GM15510 (cell line): Measurements from ENCODE around the gene TOPAZ1.

Experiments
- POLR2A ChIP-seq: IDR thresholded peaks from 3 replicates; pipeline ENCODE4 v1.6.1; 2011; ENCODE audit warnings: borderline replicate concordance; ENCODE audit not compliant: insufficient read length; ENCODE audit errors: extremely low read depth

Gene TOPAZ1

DNA sequence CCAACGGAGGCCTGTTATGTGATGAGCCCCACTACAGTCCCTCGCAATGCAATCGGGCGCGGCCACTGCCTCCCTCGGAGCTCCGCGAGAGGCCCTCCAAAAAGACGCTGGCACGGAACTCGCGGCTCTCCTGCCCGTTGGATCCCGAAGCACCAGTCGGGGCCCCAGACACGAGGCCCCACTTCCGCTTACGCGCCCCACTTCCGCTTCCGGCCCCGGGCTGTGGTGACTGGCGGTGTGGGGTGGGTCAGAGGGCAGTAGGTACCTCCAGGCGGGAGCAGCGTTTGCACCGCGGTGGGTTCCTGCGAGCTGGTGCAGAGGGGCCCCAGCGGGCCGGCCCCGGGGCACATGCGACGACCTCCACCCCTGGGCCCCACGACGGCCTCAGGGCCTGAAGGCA lies at the start of gene TOPAZ1:
TOPAZ1 (plus strand) TSS at position 181 of the 400 bp plus-strand sequence; CDS start at position 349, 168 bp downstream.
- no peak for TF ChIP-seq POLR2A

DNA sequence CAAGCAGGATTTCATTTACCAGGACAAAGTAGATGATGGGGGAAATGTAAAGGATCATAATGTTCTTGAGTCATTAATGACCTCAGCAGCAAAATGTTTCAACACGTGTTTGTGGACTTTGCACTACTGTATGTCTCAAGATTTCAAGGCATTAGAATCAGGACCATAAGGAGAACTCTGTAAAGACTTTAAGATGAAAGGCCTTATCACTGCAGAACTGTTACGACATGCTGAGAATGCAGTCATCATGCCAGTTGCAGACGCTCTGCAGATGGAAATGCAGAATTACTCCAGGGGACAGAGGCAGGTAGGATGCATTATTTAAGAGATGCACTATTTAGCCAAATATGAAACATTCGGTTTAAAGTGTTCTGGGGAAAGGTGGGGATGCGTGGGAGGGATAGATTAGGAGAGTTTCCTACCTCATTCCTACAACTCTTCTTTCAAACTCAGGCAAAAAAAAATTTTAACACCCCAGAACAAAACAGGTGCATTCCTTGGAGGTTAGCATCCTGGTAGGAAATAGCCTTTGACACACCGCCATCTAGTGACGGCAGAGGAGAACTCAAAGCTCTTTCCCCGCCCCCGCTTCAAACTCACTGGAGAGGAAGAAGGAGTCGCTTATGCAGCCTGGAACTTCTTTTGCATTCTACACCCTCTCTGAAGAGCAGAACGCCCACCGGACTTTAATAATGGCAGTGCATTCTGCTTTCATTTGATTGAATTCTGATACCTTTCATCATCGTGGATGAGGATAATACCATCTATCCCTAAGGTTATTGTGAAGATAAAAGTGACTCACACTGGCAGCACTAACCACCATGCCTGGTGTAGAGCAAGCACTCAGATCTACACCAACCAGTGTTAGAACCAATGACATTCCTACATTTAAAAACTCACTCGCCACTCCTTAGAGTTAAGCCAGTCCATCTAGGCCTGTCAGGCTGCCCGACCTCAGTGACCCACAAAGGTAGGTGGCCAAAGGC lies 43.1 kb upstream of the TOPAZ1 start:
- TF ChIP-seq POLR2A: no peak

DNA sequence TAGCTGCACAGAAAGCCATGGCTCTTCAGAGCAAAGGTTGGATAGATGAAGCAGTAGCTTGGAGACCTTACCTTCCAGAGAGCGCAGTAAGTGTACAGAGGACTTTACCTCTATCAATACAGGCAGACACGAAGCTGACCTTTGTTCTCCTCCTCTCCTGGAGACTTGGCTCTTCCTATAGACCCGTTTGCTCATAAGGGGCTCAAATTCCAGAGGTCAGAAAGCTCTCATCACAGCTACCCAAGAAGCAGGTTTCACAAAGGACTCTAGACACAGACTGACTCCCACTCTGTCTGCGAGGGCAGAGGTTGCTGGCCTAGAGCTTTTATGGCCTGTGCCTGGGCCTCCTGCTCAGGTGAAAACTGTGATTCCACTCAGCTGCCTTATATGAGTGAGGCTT lies 35.4 kb upstream of the TOPAZ1 start:
- TF ChIP-seq POLR2A: no peak

DNA sequence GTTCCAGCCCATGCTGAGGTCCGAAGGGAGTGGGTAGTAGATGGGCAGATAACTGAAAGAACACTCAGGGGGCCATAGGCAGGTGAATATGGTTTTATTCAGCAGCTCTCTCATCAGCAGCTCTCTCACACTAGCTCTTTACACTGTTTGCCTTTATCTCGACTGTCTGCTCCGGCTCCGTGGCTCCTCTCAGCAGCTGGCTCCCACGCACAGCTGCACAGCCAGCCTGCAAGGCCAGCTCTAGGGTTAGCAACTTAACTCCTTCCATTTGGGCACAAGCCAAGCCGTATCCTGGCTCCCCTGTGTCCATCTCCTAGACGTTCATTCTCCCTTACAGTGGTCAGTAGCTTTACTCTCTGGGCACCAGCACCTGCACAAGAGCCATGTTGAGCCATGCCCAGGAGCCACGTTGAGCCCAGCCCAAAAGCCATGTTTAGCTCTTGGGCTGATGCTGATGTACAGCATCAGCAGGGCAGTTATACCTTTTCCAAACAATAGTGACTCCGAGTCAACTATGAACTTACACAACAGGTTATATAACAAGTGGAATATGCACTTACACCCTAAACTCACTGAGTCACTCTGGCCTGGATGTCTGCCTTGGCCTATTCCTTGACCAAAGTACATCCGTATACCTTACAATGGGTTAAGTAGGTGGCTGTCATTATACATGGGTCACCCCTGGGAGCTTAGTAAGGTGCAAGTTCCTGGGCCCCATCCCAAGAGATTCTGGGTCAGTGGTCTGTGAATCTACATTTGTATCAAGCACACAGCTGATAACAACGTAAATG lies 34.6 kb upstream of the TOPAZ1 start:
- no peak for TF ChIP-seq POLR2A

DNA sequence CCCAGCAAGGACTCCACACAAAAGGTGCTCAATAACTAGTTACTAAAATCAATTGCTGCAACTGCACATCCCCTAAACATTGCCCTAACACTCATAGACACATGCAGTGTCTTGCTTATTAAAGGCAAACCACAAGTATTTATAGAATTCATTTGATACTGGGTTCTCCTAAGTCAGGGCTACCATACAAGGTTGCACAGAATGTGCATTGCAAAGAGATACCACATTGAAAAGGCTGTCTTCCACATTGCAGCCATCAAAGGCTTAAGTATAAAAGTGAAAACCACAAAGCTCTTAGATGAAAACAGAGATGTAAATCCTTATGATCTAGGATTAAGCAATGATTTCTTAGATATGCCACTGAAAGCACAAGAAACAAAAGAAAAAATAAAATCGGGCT lies 33.6 kb upstream of the TOPAZ1 start:
- no peak for TF ChIP-seq POLR2A

DNA sequence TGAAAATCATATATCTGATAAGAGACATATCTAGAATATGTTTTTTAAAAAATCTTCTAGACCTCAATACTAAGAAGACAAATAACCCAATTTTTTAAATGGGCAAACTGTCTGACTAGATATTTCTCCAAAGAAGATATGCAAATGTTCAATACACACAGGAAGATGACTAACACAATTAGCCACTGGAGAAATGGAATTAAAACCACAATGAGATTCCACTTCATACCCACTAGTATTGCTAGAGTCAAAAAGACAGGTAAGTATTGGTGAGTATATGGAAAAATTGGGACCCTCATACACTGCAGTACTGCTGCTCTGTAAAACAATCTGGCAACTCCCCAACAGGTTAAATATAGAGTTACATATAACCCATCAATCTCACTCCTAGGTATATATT lies 33.1 kb upstream of the TOPAZ1 start:
- TF ChIP-seq POLR2A: no peak

DNA sequence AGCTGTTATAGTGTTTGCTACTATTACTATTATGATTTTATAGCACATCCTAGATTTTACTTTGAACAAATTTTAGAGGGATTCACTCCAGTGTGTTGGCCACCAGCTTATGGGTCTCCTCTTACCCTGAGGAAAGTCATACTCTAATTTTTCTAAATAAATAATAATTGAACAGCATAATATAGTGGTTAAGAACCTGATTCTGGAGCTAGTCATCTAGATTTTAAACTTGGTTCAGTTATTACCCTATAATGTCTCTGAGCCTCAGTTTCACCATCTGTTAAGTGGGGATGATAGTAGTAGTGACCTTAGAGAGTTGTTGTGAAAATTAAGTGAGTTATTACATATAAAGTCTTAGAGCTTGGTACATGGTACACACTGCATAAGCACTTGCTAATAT lies 30.7 kb upstream of the TOPAZ1 start:
- TF ChIP-seq POLR2A: no peak

DNA sequence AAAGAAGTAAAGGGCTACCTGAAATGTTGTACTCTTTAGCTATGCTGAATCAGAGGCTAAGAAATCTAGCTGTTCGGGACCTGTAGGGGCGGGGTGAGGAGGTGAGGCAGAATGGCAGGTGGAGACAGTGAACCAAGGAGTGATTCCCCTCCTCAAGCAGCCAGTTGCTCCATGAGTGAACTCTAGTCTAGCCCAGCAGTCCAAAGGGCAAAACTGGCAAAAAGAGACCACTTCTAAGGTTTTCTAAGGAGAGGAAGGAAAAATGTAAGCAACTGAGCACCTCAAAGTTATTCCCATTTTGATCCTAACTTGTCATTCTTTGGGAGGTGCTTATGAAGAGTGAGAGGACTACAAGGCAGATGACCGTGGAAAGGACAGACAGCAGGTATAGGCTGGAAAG lies 19.3 kb upstream of the TOPAZ1 start:
- no peak for TF ChIP-seq POLR2A

DNA sequence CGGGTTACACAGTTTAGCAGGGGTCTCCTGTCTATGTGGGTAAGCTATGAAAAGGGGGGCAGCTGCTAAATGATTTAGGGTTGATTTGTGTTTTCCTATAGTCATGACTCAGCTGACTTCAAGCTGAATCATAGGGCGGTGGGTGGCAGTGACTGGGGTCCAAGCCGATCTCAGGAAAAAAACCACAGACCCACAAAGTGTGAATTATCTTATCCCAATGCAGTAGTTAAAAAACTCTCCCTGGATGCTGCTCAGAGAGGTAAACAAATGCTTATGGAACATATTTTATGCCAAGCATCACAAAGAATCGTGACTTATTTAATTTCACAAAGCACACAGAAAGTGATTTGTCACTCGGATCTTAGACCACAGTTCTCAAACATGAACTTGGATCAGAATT lies 18.4 kb upstream of the TOPAZ1 start:
- no peak for TF ChIP-seq POLR2A

DNA sequence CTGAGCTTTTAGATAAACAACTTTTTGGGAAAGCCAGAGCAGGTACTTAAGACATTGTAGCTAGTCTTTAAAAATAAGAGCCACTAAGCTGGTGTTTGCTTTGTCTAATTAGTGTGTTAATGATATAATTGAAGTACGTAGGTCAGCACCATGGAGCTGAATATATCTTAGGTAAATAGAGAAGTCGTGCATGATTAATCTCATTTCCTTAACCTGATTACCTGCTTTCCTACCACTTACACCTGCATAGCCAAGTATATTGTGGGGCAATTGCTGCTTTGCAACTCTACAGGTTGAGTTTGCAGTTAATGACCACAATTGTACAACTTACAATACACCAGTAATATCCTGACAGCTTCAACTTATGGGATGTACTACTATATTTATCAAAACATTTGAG lies 17.6 kb upstream of the TOPAZ1 start:
- TF ChIP-seq POLR2A: no peak

DNA sequence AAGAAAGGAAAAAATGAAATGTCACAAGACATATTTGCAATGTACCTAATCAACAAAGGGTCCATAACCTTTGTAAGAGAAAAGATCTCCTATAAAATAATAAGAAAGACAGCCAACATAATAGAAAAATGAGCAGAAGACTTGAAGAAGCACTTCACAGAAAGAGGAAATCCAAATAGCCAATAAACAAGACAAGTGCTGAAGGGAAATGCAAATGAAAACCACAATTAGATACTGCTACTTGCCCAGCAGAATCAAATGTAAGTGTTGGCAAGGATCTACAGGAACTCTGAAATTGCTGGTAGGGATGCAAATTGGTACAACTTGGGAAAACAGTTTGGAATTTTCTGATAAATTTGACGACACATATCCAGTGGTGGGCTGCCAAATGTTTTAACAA lies 15.1 kb upstream of the TOPAZ1 start:
- TF ChIP-seq POLR2A: no peak

DNA sequence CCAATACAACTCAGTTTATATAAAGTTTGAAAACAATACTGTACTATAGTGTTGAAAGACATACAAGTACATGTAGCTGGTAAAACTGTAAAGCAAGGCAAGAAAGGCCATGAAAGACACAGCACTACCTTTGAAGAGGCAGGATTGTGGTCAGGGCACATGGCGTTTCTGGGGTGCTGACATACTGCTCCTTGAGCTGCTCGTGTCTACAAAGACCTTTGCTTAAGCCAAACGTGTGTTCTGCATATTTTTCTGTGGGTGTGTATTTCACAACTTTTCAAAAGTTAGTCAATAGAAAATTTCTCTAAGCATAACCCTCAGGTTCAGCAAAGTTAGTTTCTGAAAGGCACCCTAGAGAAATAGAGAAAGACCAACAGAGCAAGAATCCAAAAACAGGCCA lies 14.1 kb upstream of the TOPAZ1 start:
- no peak for TF ChIP-seq POLR2A

DNA sequence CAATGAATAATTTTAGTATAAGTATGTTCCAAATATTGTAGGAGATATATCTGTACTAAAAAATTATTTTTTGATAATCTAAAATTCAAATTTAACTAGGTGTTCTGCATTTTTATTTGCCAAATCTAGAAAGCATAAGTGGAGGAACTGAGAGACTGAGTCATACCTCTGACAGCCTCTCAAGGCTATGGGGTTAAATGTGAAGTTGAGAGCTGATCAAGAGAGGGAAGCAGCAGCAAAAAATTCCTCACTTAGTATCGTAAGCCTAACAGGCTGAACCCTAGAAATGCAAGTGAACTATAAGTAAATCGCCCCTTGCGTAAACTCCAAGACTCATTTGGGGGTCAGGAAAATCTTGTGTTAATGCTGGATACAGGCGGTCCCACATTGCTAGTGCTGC lies 12.8 kb upstream of the TOPAZ1 start:
- TF ChIP-seq POLR2A: no peak

DNA sequence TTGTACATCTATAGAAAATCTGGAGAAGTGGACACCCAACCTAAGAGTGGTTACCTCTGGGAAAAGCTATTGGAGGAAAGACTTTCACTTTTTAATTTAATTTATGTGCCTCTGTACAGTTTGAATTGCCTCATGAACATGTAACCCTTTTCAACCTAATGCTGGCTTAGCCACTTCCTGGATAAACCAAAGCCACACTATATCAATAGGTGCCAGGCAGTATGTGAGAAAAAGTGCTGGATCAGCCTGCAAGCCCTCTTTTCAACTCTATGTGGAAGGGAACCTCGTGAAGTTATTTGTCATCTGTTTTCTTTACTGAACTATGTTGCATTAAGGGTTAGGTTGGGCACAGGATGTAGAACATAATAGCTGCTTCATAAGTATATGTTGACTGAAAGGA lies 9.3 kb upstream of the TOPAZ1 start:
- TF ChIP-seq POLR2A: no peak

DNA sequence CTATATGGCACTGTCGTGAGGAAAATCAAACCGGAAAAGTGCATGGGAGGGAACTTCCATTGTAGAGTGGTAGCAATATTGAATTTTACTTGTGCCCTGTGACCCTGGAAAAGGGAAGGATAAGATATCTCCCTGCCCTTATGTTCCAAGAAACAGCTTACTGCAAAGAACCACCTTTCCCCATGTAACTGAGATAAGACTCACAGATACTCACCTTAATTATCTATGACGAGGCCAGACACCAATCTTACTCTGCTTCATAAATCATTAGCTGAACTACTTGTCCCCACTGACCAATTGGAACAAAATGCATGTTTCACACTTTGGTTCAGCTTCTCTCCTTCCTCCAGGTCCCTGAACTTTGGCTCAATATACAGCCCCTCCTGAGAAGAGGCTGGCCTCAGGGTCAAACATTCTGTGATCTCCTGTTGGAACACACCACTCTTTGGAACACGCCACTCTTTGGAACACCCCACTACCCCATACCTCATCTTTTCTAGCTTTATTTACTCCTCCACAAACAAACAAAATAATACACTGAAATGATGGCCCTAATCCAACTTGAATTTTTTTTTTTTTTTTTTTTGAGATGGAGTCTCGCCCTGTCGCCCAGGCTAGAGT lies 6.9 kb upstream of the TOPAZ1 start:
- TF ChIP-seq POLR2A: no peak

DNA sequence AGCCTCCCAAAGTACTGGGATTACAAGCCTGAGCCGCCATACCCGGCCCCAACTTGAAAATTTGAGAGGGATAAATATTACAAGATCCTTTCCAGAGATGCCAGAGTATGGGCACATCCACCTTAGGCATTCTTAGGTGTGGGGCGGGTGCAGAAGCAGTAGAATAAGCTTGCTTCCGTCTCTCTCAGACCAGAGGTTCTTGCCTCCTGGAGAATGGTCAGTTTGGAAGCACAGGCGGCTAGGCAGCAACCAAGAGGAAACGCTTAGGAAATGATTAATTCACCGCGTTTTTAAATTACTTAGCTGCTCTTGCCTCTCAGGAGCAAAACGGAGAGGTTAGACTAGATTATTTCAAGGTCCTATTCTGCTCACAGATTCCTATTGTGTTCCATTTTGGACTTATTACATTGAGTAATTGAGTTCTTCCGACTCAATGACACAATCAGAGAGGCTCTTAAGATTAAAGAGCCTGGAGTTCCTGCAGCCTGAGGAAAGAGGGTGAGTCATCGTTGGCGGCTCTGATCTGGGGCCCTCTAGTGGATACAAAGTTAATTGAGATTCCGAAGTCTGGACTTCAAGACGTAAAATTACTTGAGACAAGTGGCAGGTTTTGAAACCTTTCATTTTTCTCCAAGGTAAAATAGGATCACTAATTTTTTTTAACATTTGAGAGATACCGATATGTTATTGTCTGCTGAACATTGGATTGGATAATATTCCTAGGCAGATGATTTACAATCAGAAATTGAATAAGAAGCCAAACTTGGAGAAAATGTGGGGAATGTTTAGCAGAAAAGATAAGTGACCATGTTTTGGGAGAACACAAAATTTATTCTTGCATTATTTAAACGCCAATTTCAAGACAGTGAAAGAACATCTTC lies 5.8 kb upstream of the TOPAZ1 start:
- TF ChIP-seq POLR2A: no peak
